ENCODE measurements around the gene PLA2G2C. TPM values are rescaled to one million over a fixed set of nuclear protein-coding genes. Genes with fewer than 3 reads are reported as not detected.

The PLA2G2C gene
- total RNA-seq, 1 donor from 2014 or later, result not detected

DNA sequence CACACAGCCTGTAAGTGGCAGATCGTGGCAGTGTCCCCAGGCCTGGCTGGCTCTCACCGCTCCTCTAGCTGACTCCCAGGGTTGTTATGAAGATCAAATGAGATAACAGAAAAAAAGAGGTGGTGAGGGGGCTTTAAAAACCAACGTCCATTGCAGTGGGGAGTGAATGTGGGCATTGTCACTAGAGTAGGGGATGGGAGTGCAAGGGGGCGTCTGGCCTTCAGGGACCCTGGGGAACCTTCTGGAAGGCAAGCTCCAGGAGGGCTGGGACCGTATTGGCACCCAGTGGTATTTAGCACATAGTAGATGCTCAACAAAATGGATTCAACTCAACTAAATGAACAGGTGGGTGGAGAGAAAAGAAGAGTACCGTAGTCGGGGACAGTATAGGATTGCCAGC, 70.4 kb downstream of the PLA2G2C start:
- Mint-ChIP-seq H3K27me3 (ENCODE audit: low read depth, unreplicated experiment) (peaks cover 42% of the 10 kb centered on the region), H3K4me3 (ENCODE audit: unreplicated experiment) (no peak overlapping the region), H3K9me3 (ENCODE audit: unreplicated experiment) (peaks cover 3% of the 10 kb centered on the region), H3K4me1 (ENCODE audit: low read depth, unreplicated experiment) (peaks cover under 1% of the 10 kb centered on the region), H3K27ac (ENCODE audit: unreplicated experiment) (no peak overlapping the region), H3K36me3 (ENCODE audit: low read depth, unreplicated experiment) (peaks cover 2% of the 10 kb centered on the region)
- no peaks in the 10 kb centered on the region for H3K9me3 ChIP-seq (ENCODE audit: insufficient read depth, low read depth, low read length)
- DNase-seq (ENCODE audit: low read depth) (no peak), FAIRE-seq (no peak)
- no peak overlapping the region for H2AFZ ChIP-seq (ENCODE audit: low read depth, low read length)
- H3K27ac ChIP-seq (ENCODE audit: low read depth, low read length), result no peak overlapping the region
- H3K79me2 ChIP-seq (ENCODE audit: insufficient read depth, low read length), result no peaks in the 10 kb centered on the region
- H3K4me1 ChIP-seq (ENCODE audit: insufficient read depth, low read length), result peaks cover 4% of the 10 kb centered on the region
- no peaks in the 10 kb centered on the region for H4K20me1 ChIP-seq (ENCODE audit: insufficient read depth, low read length)
- H3K4me3 ChIP-seq (ENCODE audit: insufficient read depth, low read depth, low read length), result no peak overlapping the region
- TF ChIP-seq EZH2 (IDR thresholded peaks at IDR 0.05; ENCODE audit: insufficient read depth, low read length), result no peak
- H3K27me3 ChIP-seq (ENCODE audit: insufficient read depth, low read length), result peaks cover 15% of the 10 kb centered on the region
- no peaks in the 10 kb centered on the region for H3K36me3 ChIP-seq (ENCODE audit: insufficient read depth, low read length)
- H3K4me2 ChIP-seq (ENCODE audit: low read length), result no peak overlapping the region
- H3K9ac ChIP-seq (ENCODE audit: low read length), result no peak overlapping the region

- H3K9ac ChIP-seq (ENCODE audit: low read length), result no peak overlapping the region
- Mint-ChIP-seq H3K4me3 (ENCODE audit: unreplicated experiment) (no peak overlapping the region), H3K4me1 (ENCODE audit: low read depth, unreplicated experiment) (peaks cover 4% of the 10 kb centered on the region), H3K9me3 (ENCODE audit: unreplicated experiment) (peaks cover 3% of the 10 kb centered on the region), H3K27me3 (ENCODE audit: low read depth, unreplicated experiment) (peaks cover 38% of the 10 kb centered on the region), H3K36me3 (ENCODE audit: low read depth, unreplicated experiment) (peaks cover 2% of the 10 kb centered on the region), H3K27ac (ENCODE audit: unreplicated experiment) (no peak overlapping the region)
- no peaks in the 10 kb centered on the region for H3K36me3 ChIP-seq (ENCODE audit: insufficient read depth, low read length)
- peaks cover 11% of the 10 kb centered on the region for H3K27me3 ChIP-seq (ENCODE audit: insufficient read depth, low read length)
- no peak overlapping the region for H3K4me3 ChIP-seq (ENCODE audit: insufficient read depth, low read depth, low read length)
- H3K9me3 ChIP-seq (ENCODE audit: insufficient read depth, low read depth, low read length), result no peaks in the 10 kb centered on the region
- FAIRE-seq (no peak), DNase-seq (ENCODE audit: low read depth) (no peak)
- H3K27ac ChIP-seq (ENCODE audit: low read depth, low read length), result no peak overlapping the region
- H3K79me2 ChIP-seq (ENCODE audit: insufficient read depth, low read length), result no peaks in the 10 kb centered on the region
- no peaks in the 10 kb centered on the region for H4K20me1 ChIP-seq (ENCODE audit: insufficient read depth, low read length)
- no peak overlapping the region for H3K4me2 ChIP-seq (ENCODE audit: low read length)
- no peak for TF ChIP-seq EZH2 (IDR thresholded peaks at IDR 0.05; ENCODE audit: insufficient read depth, low read length)
- TF ChIP-seq CTCF (IDR thresholded peaks at IDR 0.05; ENCODE audit: insufficient read depth, low read depth, low read length), result no peak
- no peak overlapping the region for H2AFZ ChIP-seq (ENCODE audit: low read depth, low read length)
- H3K4me1 ChIP-seq (ENCODE audit: insufficient read depth, low read length), result peaks cover 4% of the 10 kb centered on the region
Observed at GRCh38 chr1:20115479-20115878, 70.8 kb downstream of the PLA2G2C start.

DNA sequence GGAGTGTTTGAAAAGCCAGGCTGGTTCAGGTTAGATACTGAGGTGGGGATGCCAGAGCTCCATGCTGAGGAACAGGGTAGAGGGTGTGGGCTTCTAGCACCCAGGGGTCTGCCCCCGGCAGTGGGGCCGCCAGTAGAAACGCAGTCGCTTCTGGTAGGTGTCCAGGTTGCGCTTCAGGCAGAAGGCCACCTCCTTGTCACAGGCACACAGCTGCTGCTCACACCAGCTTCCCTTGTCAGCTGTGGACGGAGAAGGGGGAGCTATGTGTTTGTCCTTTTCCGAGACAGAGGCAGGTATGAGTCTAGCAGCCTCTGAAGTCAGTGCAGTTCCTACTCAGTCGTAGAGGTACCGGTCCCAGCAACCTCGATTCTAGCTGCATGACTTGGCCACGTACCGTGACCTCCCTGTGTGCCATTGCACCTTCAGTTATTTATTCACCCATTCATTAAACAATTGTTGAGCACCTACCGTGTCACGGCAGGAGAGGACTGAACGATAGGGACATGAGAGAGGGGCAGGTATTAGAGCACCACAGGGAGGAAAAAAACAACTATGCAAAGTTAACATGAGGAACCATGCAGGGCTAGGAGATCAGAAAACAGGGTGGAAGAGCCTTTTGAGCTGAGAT, 72.2 kb downstream of the PLA2G2C start:
- FAIRE-seq, result no peak

More for the DNA sequence above, 72.2 kb downstream of the PLA2G2C start:
- Histone ChIP-seq H3K9ac (ENCODE audit: low read length) (no peak overlapping the region), H2AFZ (ENCODE audit: low read depth, low read length) (no peak overlapping the region), H3K27ac (ENCODE audit: low read depth, low read length) (no peak overlapping the region), H3K36me3 (ENCODE audit: insufficient read depth, low read length) (no peaks in the 10 kb centered on the region), H3K79me2 (ENCODE audit: insufficient read depth, low read length) (no peaks in the 10 kb centered on the region), H3K4me3 (ENCODE audit: insufficient read depth, low read depth, low read length) (no peak overlapping the region), H3K27me3 (ENCODE audit: insufficient read depth, low read length) (peaks cover 11% of the 10 kb centered on the region), H3K4me2 (ENCODE audit: low read length) (no peak overlapping the region), H4K20me1 (ENCODE audit: insufficient read depth, low read length) (no peaks in the 10 kb centered on the region), H3K4me1 (ENCODE audit: insufficient read depth, low read length) (peaks cover 4% of the 10 kb centered on the region), H3K9me3 (ENCODE audit: insufficient read depth, low read depth, low read length) (no peaks in the 10 kb centered on the region)
- DNase-seq (ENCODE audit: low read depth), result no peak
- Mint-ChIP-seq H3K4me1 (ENCODE audit: low read depth, unreplicated experiment) (peaks cover 4% of the 10 kb centered on the region), H3K36me3 (ENCODE audit: low read depth, unreplicated experiment) (peaks cover 2% of the 10 kb centered on the region), H3K4me3 (ENCODE audit: unreplicated experiment) (no peak overlapping the region), H3K27ac (ENCODE audit: unreplicated experiment) (no peak overlapping the region), H3K9me3 (ENCODE audit: unreplicated experiment) (peaks cover 3% of the 10 kb centered on the region), H3K27me3 (ENCODE audit: low read depth, unreplicated experiment) (peaks cover 31% of the 10 kb centered on the region)
- no peak for TF ChIP-seq EZH2 (IDR thresholded peaks at IDR 0.05; ENCODE audit: insufficient read depth, low read length)
- TF ChIP-seq CTCF (IDR thresholded peaks at IDR 0.05; ENCODE audit: insufficient read depth, low read depth, low read length), result no peak

Other genes with a start within 250 kb of the PLA2G2C start
- not detected in 2 replicates for gene PLA2G2A, start 206.9 kb downstream of the PLA2G2C start, total RNA-seq
- gene PLA2G5, start 116.3 kb downstream of the PLA2G2C start, total RNA-seq, result not detected in 2 replicates
- not detected in 2 replicates for gene PLA2G2D, start 67.0 kb downstream of the PLA2G2C start, total RNA-seq
- 0.23 TPM in 1 of 2 replicates, not detected in the other for gene PLA2G2F, start 47.2 kb downstream of the PLA2G2C start, total RNA-seq
- 0.09 and 0.19 TPM in 2 replicates for gene UBXN10, start 422 bp downstream of the PLA2G2C start, total RNA-seq
- gene VWA5B1, start 104.4 kb upstream of the PLA2G2C start, total RNA-seq, result not detected in 2 replicates